Measurements from ENCODE around the gene LZTR1. TPM values are rescaled to one million over a fixed set of nuclear protein-coding genes. Genes with fewer than 3 reads are reported as not detected.

The LZTR1 gene
- total RNA-seq = 60.1 and 86.8 TPM in 2 replicates
- polyA plus RNA-seq = 56.6 and 60.7 TPM in 2 replicates
- 32.0 and 33.6 TPM in 2 replicates for polyA plus RNA-seq (2011; cell fraction: cytosol; rRNA removed)
- 361 and 407 TPM in 2 replicates for polyA plus RNA-seq (2011; cell fraction: nucleus; rRNA removed)
- polyA plus RNA-seq (2012) = 42.2 and 53.4 TPM in 2 replicates
- polyA minus RNA-seq = 84.9 and 108 TPM in 2 replicates
- polyA minus RNA-seq (2011; cell fraction: cytosol; rRNA and poly(A)+ RNA removed) = 10.4 TPM
- 64.3 and 102 TPM in 2 replicates for polyA minus RNA-seq (2011; cell fraction: nucleus; rRNA and poly(A)+ RNA removed)
- percentile 55 among the genes with signal in this experiment for Bru-seq, nascent RNA
- BruChase-seq, experiment 1, labeled RNA remaining after a 6-hour chase = percentile 81 among the genes with signal in this experiment
- BruChase-seq, experiment 2, labeled RNA remaining after a 2-hour chase = percentile 64 among the genes with signal in this experiment
- long read RNA-seq, full-length matches to known transcripts = 27 of 90 reads
- long read RNA-seq, partial matches to known transcripts = 38 of 90 reads
- long read RNA-seq, other reads (novel, unspliced or antisense) = 25 of 90 reads

- Histone ChIP-seq H3K27me3 (ENCODE audit: control insufficient read depth in 2 of 2, insufficient read depth in 2 of 2, low read length in 2 of 2) (no peaks in the 10 kb centered on the region), H3K9ac (replicated peaks; ENCODE audit: extremely low read depth, insufficient read depth, low read length) (peak within 1 kb of the TSS; percentile 70), H3K4me2 (ENCODE audit: insufficient read depth, low read length) (peak within 1 kb of the TSS; percentile 79), H2AFZ (ENCODE audit: low read depth, low read length) (peak within 1 kb of the TSS; percentile 92), H3K4me3 (replicated peaks in 1 of 3; ENCODE audit: insufficient read depth in 1 of 3, low read depth in 1 of 3, low read length in 3 of 3) (peak within 1 kb of the TSS; percentile 54 to 92 (median 65)), H3K4me1 (ENCODE audit: control insufficient read depth, extremely low read depth, insufficient read depth, low read length) (peaks cover 17% of the 10 kb centered on the region), H3K27ac (ENCODE audit: insufficient read depth, low read depth, low read length) (peak within 1 kb of the TSS; percentile 62), H4K20me1 (replicated peaks; ENCODE audit: control insufficient read depth, extremely low read depth, insufficient read depth, low read length) (no peaks in the 10 kb centered on the region), H3K9me1 (replicated peaks; ENCODE audit: control insufficient read depth, extremely low read depth, insufficient read depth, low read length) (no peaks in the 10 kb centered on the region), H3K36me3 (ENCODE audit: control insufficient read depth in 2 of 2, extremely low read depth in 1 of 2, insufficient read depth in 2 of 2, low read length in 2 of 2) (peaks cover 0 to 10% of the 10 kb centered on the region in 2 experiments), H3K79me2 (ENCODE audit: control insufficient read depth, insufficient read depth, low read length) (peaks cover 17% of the 10 kb centered on the region), H3K9me3 (replicated peaks; ENCODE audit: control insufficient read depth, insufficient read depth, low read length) (peaks cover 5% of the 10 kb centered on the region)
- TSS peak; percentile 91 for BruUV-seq (replicated peaks)
- peak; percentile 91 for DNase-seq (ENCODE audit: low read depth, low spot score)
- ChIA-PET POLR2A (interaction anchor here (0.6 to 1.5 kb wide), 8 partner anchors 10 to 1917 kb away, joined by 3 to 10 read pairs (median 4); partner anchors contain the start of genes CRKL and THAP7), CTCF (interaction anchor here (0.6 to 2.5 kb wide), 12 partner anchors 9 to 178 kb away, joined by 3 to 31 read pairs (median 8); partner anchors contain the start of genes CRKL and THAP7)
- no peak for TF ChIP-seq MYC (IDR thresholded peaks at IDR 0.05; ENCODE audit: low read depth, low read length)
- TF ChIP-seq FOS (IDR thresholded peaks at IDR 0.05; ENCODE audit: borderline replicate concordance, insufficient read depth, low read length) = no peak
- peak; percentile 67 to 82 for TF ChIP-seq CTCF (IDR thresholded peaks at IDR 0.05; ENCODE audit: extremely low read depth in 1 of 2, insufficient read depth in 1 of 2, low read depth in 1 of 2, low read length in 2 of 2)
- TF ChIP-seq GATA2 (IDR thresholded peaks at IDR 0.05; ENCODE audit: insufficient read depth, insufficient read length, low read depth, low read length) = no peak
- peak; percentile 99 for TF ChIP-seq POLR2AphosphoS5 (IDR thresholded peaks at IDR 0.05; ENCODE audit: insufficient read depth, low read depth, low read length)
- peak; percentile 96 for TF ChIP-seq POLR2A (IDR thresholded peaks at IDR 0.05; ENCODE audit: low read depth, low read length)
- TF ChIP-seq EZH2 (IDR thresholded peaks at IDR 0.05; ENCODE audit: borderline replicate concordance, low read depth, low read length, severe bottlenecking) = no peak
- no peak for TF ChIP-seq JUN (IDR thresholded peaks at IDR 0.05; ENCODE audit: borderline replicate concordance, insufficient read depth, insufficient read length, low read depth)
- peak; percentile 26 for TF ChIP-seq MAX (IDR thresholded peaks at IDR 0.05; ENCODE audit: insufficient read depth, insufficient read length)
- intact Hi-C loops (cut with micrococcal nuclease) (loop anchor here (1.0 kb wide), 3 partner anchors 20 to 97 kb away; partner anchors contain the start of gene THAP7), dilution Hi-C loops (cut with MboI; ENCODE audit: extremely low pct_ligation_motif_present, low sequenced_read_pairs) (no loop called here)
- peak; percentile 96 for FAIRE-seq
These were observed at the start of gene LZTR1 for GRCh38 chr22:20981787-20982562. TSS of gene LZTR1 (plus strand) at chr22:20982297. CDS start at chr22:20982372, 75 bp downstream.

All from endothelial cell of umbilical vein (primary cell).